ENCODE measurements around the gene LZTR1.
"Not testable (repeated sequence)": the region's sequence is repeated elsewhere in the genome, so short reads cannot be mapped to it uniquely, and the experiment has no call there.

LZTR1 gene

DNA sequence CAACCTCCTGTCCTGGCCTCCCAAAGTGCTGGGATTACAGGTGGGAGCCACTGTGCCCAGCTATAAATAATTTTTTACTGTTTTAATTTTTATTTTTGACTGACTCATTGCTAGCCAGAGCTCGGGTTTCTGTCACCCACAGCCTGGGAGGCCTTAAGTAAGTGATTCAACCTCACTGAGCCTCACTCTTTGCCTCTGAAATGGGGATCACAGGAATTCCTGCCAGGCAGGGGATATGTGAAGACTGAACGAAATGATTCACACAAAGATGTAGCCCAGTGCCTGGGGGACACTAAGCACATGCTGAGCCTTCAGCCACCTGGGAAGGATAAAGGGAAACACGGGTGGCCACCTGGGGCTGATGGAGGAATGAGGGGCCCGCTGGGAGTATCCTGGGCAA, 59.8 kb downstream of the LZTR1 start:
- DNase-seq, result no peak

DNA sequence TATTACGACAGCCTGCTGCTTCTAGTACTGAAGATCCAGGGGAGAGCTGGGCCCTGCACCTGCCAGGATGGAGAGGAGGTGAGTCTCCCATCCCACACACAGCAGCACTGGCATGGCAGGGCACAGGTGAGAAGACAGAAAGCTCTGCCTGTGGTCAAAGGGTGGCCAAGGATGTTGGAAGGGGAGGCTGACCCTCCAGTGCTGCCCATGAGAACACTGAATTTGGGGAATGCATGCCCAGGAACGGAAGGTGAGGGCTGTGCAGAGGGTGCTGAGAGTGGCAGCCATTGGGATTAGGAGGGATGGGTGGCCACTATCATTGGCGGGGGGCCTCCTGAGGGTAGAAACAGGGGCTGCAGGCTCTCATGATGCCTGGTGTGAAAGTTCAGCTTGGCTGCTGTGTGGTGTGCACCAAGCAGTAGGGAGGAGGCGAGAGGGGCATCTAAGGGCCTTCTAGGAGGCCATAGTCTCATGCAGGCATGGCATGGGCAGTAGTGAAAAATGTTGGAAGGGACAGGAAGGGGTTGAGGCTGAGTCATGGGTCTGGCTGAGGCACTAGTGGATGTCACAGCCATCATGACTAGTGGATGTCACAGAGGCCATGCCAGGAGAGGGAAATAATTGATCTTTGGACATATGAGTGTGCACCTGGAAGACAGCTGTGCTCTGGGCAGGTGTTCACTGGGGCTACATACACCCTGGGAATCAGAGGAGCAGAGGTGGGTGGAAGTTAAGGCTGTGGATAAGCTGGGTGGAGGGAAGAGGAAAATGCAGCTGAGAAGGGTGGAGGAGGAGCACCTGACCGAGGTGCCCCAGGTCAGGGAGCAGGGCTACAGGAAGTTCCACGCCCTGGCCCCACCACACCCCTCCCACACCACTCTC, 61.1 kb downstream of the LZTR1 start:
- no peak for DNase-seq

DNA sequence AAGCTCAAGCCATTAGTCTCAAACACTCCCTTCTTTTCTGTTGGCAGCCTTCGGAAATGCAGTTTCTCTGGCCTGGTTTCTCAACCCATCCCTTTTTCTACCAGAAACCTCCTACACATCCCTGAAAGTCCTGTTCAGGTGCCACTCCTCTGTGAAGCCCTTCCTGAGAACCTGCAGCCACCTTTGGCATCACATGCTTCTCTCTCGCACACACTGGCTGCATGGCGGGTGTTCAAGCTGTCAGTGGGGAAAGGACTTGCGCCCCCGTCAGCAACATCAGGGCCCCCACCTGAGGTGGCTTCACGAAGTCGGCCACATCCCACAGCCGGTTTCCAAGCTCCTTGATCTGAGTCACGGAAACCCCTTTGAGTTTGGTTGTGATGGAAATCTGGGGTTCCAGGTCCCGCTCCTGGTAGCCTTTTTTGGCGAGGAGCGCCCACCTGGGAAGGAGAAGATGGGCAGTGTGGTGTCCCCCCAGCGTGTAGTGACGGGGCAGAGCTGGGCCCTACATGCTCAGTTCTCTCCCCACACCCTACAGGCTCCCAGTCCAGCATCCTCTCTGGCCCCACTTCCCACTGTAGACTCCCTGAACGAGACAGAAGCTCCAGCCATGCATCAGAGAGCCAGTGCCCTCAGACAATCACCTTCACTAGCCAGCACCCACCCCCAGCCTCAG, 61.9 kb downstream of the LZTR1 start:
- DNase-seq, result no peak

DNA sequence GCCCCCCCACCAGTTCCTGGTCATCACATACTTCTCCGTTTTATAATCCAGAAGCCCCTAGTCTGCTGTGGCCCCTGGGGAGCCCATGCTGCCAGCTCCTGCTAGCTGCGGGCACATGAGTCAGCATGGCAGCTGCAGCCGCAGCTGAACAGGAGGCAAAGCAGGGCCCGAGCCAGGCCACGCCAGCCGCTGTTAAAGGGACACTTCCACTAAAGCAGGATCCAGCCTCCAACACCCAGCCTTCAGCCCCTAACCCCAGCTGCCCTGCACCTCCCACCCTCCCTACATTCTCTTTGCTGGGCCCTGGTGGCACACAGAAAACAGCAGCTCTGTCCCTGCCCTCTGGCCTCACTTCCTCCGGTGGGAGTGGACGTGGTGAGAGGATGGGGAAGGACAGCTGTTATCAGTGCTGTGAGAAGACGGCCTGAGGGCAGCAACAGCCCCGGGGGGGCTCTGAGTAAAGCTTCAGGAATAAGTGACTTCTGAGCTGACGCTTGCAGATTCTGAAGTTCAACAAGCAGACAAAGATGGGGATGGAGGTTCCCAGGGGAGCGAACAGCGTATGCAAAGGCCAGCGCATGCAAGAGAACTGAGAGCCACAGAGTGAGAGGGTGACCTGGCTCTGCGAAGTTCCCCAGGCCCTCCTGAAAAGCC, 63.0 kb downstream of the LZTR1 start:
- DNase-seq, result no peak

DNA sequence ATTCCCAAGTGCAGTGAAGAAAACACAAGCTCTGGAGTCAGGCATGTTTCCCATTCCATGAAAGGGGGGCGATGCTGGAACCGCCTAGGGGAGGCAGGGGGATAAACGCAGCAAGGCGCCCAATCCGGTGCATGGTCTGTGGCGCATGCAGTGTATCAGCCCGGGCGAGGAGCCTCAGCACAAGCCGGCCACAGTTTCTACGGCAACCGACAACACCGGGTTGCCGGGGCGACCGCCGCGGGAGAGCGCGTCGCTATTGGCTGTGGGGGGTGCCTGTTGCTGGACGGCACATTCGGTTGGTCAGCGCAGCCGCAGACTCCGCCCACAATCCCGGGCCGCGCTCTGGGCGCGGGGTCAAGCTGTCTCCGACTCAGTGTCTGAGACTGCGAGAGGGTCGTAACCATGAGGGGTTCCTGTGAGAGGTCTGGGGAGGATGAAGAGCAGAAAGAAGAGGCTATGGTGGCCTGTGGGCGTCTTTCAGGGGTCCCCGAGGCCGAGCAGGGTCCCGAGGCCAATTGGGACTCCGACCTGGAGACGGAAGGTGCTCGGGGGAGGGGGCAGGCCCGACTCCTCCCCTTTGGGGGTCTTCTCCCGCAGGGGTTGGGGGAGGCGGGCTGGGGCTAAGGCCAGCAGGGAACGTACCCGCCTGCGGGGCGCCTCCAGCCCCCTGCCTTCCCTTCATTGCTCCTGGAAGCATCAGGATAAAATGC, 63.6 kb downstream of the LZTR1 start, which contains the start of gene LRRC74B:
Gene LRRC74B (plus strand): TSS at position 362 of the 710 bp plus-strand sequence. CDS start 41 bp downstream, at position 403.
- peak; percentile 5 to 60 (median 28) for DNase-seq

DNA sequence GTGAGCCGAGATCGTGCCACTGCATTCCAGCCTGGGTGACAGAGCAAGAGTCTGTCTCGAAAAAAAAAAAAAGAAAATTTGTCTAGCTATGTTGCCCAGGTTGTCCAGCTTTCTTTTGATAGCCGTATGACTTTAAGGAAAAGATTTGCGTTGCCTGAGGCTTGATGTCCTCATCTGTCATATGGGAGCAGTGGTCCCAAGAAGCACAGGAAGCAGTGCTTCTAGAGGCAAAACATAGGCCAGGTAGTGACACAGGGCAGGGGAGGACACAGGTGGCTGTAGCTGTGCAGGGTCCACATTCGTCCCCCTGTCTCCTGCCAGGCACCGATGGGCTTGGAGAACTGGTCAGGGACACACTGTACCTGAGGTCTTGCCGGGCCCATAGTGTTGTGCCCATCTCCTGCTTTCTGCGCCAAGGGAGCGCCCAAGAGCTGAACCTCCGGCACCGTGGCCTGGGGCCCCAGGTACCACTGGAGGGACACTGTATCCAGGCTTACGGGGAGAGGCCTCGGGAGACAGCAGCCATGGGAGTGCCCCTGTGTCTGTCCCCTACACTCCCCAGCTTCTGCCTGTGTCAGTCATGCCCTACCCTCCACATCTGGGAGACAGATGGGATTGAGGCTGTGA, 65.1 kb downstream of the LZTR1 start:
- no peak for DNase-seq

DNA sequence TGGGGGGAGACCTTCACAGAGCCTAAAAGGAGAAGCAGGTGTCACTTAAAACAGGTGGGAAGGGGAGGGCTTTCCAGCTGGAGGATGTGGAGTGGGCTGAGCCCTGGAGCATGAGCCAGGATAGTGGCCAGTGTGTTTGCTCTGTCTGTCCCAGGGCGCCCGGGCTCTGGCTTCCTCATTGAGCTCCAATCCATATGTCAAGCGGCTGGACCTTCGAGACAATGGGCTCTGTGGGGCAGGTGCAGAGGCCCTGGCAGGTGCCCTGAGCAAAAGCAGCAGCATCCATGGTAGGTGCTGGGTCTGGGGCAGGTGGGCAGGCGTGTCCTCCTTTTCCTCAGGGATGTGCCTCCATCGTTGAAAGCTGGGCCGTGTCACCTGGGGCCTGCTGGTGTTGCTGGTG, 65.6 kb downstream of the LZTR1 start:
- no peak for DNase-seq

DNA sequence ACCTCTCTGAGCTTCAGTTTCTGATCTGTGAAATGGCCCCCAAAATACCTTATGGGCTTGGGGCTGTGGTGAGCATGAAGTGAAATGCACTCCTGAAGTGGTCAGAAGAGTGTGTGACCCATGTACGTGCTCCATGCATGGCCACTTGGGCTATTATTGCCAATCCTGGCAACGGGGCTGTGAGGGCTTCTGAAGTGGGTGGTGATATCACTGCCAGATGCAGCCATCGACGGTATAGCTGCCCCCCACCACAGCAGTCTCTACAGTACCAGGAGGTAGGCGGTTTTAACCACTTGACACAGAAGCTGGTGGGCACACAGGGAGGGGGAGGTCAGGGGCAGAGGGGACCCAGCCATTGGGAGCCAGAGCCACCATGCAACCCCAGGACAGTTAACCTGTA, 66.4 kb downstream of the LZTR1 start:
- not testable (repeated sequence) for DNase-seq
